ENCODE measurements around the gene DGCR6. TPM values are rescaled to one million over a fixed set of nuclear protein-coding genes. Genes with fewer than 3 reads are reported as not detected.
"Not testable (repeated sequence)": the region's sequence is repeated elsewhere in the genome, so short reads cannot be mapped to it uniquely, and the experiment has no call there.

DGCR6 gene
- total RNA-seq, 2 donors from 2014 or later = 2.9 to 4.3 TPM

- H3K4me3 ChIP-seq (ENCODE audit: low read length); H3K9me3 ChIP-seq (ENCODE audit: control insufficient read depth, low read length); H3K27ac Mint-ChIP-seq; H3K36me3 Mint-ChIP-seq (ENCODE audit: low read depth); H3K27me3 Mint-ChIP-seq (ENCODE audit: insufficient read depth); H3K4me1 Mint-ChIP-seq; DNase-seq; H3K27me3 ChIP-seq (ENCODE audit: control insufficient read depth, insufficient read depth, low read length, poor library complexity, severe bottlenecking); H3K4me1 ChIP-seq (ENCODE audit: control insufficient read depth, insufficient read depth, low read length); H3K9me3 Mint-ChIP-seq; H3K27ac ChIP-seq (ENCODE audit: low read depth, low read length); H3K4me3 Mint-ChIP-seq; H3K36me3 ChIP-seq (ENCODE audit: control insufficient read depth, insufficient read depth, low read length); H3K9ac ChIP-seq (ENCODE audit: extremely low read depth, low read length, poor library complexity, severe bottlenecking): not testable (repeated sequence)
- 92 to 100% methylated on average over 2 to 13 of the region's 18 CpGs for WGBS, 2 experiments (ENCODE audit: insufficient coverage in 1 of 2, insufficient read length in 1 of 2)
Measured at GRCh38 chr22:18957621-18958320, 51.7 kb downstream of the DGCR6 start.

DNA sequence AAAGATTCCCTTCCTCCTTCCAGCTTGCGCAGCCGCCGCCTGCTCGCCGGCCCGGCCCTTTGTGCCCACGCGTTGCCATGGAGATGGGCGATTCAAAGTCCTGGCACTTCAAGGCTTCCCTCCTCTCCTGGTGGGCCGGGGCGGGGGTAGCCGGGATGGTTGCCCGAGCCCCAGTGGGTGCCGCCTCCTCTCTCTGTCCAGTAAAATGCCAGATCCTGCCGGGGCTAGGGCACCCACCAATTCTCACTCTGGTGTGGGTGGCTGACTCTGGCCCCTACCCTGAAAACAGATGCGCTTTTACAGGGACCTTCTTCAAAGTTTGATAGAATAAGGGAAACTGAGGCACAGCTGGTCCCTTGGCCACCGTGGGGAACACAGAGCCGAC is 52.2 kb downstream of the DGCR6 start:
- H3K4me1 Mint-ChIP-seq, DNase-seq: not testable (repeated sequence)

DNA sequence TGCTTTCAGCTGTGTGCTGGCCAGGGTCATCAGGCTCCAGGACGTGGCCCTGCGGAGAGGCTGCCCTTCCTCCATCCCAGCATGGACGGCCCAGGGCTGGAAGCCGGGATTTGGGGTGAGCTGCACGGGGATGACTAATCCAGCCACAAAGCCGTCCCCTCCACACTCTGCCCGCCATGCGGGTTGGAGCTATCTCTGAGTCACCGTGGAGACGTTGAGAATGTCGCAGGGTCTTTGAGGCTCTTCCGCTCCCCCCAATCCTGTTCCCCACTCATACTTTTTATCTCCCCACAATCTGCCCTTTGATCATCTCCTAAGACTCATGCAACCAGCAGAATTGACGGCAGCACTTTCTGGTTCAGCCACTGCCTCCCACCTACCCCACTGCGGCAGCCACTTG is 52.6 kb downstream of the DGCR6 start:
- not testable (repeated sequence) for H3K27me3 Mint-ChIP-seq (ENCODE audit: insufficient read depth); H3K27ac Mint-ChIP-seq; DNase-seq; H3K4me1 Mint-ChIP-seq; H3K27ac ChIP-seq (ENCODE audit: low read depth, low read length); H3K36me3 ChIP-seq (ENCODE audit: control insufficient read depth, insufficient read depth, low read length); H3K36me3 Mint-ChIP-seq (ENCODE audit: low read depth); H3K9ac ChIP-seq (ENCODE audit: extremely low read depth, low read length, poor library complexity, severe bottlenecking); H3K9me3 Mint-ChIP-seq; H3K27me3 ChIP-seq (ENCODE audit: control insufficient read depth, insufficient read depth, low read length, poor library complexity, severe bottlenecking); H3K9me3 ChIP-seq (ENCODE audit: control insufficient read depth, low read length); H3K4me1 ChIP-seq (ENCODE audit: control insufficient read depth, insufficient read depth, low read length); H3K4me3 ChIP-seq (ENCODE audit: low read length); H3K4me3 Mint-ChIP-seq
- 86 to 87% methylated on average over 11 to 14 of the region's 14 CpGs for WGBS, 2 experiments (ENCODE audit: insufficient coverage in 1 of 2, insufficient read length in 1 of 2)

More for the DNA sequence above, 52.2 kb downstream of the DGCR6 start:
- H3K4me3 Mint-ChIP-seq; H3K9ac ChIP-seq (ENCODE audit: extremely low read depth, low read length, poor library complexity, severe bottlenecking); H3K36me3 ChIP-seq (ENCODE audit: control insufficient read depth, insufficient read depth, low read length); H3K27ac ChIP-seq (ENCODE audit: low read depth, low read length); H3K9me3 ChIP-seq (ENCODE audit: control insufficient read depth, low read length); H3K36me3 Mint-ChIP-seq (ENCODE audit: low read depth); H3K4me1 ChIP-seq (ENCODE audit: control insufficient read depth, insufficient read depth, low read length); H3K27me3 Mint-ChIP-seq (ENCODE audit: insufficient read depth); H3K9me3 Mint-ChIP-seq; H3K27ac Mint-ChIP-seq; H3K27me3 ChIP-seq (ENCODE audit: control insufficient read depth, insufficient read depth, low read length, poor library complexity, severe bottlenecking); H3K4me3 ChIP-seq (ENCODE audit: low read length): not testable (repeated sequence)
- WGBS, 2 experiments (ENCODE audit: insufficient coverage in 1 of 2, insufficient read length in 1 of 2) = 90 to 91% methylated on average over 5 to 18 of the region's 18 CpGs

GRCh38 chr22:18959266-18959665 is 53.1 kb downstream of the DGCR6 start:
- H3K27me3 ChIP-seq (ENCODE audit: control insufficient read depth, insufficient read depth, low read length, poor library complexity, severe bottlenecking); H3K36me3 ChIP-seq (ENCODE audit: control insufficient read depth, insufficient read depth, low read length); H3K36me3 Mint-ChIP-seq (ENCODE audit: low read depth); H3K9ac ChIP-seq (ENCODE audit: extremely low read depth, low read length, poor library complexity, severe bottlenecking); H3K27ac ChIP-seq (ENCODE audit: low read depth, low read length); H3K4me1 Mint-ChIP-seq; H3K4me1 ChIP-seq (ENCODE audit: control insufficient read depth, insufficient read depth, low read length); H3K27me3 Mint-ChIP-seq (ENCODE audit: insufficient read depth); DNase-seq; H3K9me3 Mint-ChIP-seq; H3K4me3 Mint-ChIP-seq; H3K9me3 ChIP-seq (ENCODE audit: control insufficient read depth, low read length); H3K27ac Mint-ChIP-seq; H3K4me3 ChIP-seq (ENCODE audit: low read length): not testable (repeated sequence)
- 98% methylated on average over 6 of the region's 6 CpGs; no CpG with 5 or more reads in 1 of the 2 experiments for WGBS, 2 experiments (ENCODE audit: insufficient coverage in 1 of 2, insufficient read length in 1 of 2)

DNA sequence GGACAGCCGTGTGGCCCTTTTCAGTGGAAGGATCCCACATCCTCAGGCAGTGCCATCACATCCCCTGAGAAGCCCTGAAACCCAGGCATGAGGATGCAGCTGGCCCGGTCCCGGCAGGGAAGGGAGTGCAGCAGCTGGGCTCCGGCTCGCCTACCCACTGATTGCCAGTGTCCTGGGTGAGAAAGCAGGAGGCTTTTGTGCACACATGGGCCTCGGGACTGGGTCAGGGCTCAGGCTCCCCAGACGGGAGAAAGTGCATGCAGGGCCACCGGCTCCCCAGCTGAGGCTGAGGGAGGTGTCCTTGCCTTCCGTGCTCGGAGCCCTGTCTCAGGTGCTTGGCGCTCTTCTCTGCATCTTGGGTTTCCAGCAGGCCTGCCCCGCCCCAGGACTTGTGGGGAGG is 53.6 kb downstream of the DGCR6 start:
- H3K27ac ChIP-seq (ENCODE audit: low read depth, low read length); H3K36me3 ChIP-seq (ENCODE audit: control insufficient read depth, insufficient read depth, low read length); H3K27me3 Mint-ChIP-seq (ENCODE audit: insufficient read depth); H3K4me3 ChIP-seq (ENCODE audit: low read length); H3K4me1 Mint-ChIP-seq; H3K4me3 Mint-ChIP-seq; DNase-seq; H3K9me3 ChIP-seq (ENCODE audit: control insufficient read depth, low read length); H3K36me3 Mint-ChIP-seq (ENCODE audit: low read depth); H3K9me3 Mint-ChIP-seq; H3K9ac ChIP-seq (ENCODE audit: extremely low read depth, low read length, poor library complexity, severe bottlenecking); H3K27me3 ChIP-seq (ENCODE audit: control insufficient read depth, insufficient read depth, low read length, poor library complexity, severe bottlenecking); H3K4me1 ChIP-seq (ENCODE audit: control insufficient read depth, insufficient read depth, low read length); H3K27ac Mint-ChIP-seq: not testable (repeated sequence)
- 84% methylated on average over 10 of the region's 12 CpGs; no CpG with 5 or more reads in 1 of the 2 experiments for WGBS, 2 experiments (ENCODE audit: insufficient coverage in 1 of 2, insufficient read length in 1 of 2)

GRCh38 chr22:18960166-18960820 is 54.2 kb downstream of the DGCR6 start:
- not testable (repeated sequence) for H3K36me3 ChIP-seq (ENCODE audit: control insufficient read depth, insufficient read depth, low read length); H3K27ac Mint-ChIP-seq; H3K36me3 Mint-ChIP-seq (ENCODE audit: low read depth); H3K27me3 Mint-ChIP-seq (ENCODE audit: insufficient read depth); H3K9me3 Mint-ChIP-seq; H3K4me3 Mint-ChIP-seq; H3K4me1 ChIP-seq (ENCODE audit: control insufficient read depth, insufficient read depth, low read length); H3K9ac ChIP-seq (ENCODE audit: extremely low read depth, low read length, poor library complexity, severe bottlenecking); H3K4me1 Mint-ChIP-seq; H3K4me3 ChIP-seq (ENCODE audit: low read length); DNase-seq; H3K9me3 ChIP-seq (ENCODE audit: control insufficient read depth, low read length); H3K27me3 ChIP-seq (ENCODE audit: control insufficient read depth, insufficient read depth, low read length, poor library complexity, severe bottlenecking); H3K27ac ChIP-seq (ENCODE audit: low read depth, low read length)
- WGBS, 2 experiments (ENCODE audit: insufficient coverage in 1 of 2, insufficient read length in 1 of 2) = 92% methylated on average over 10 of the region's 11 CpGs; no CpG with 5 or more reads in 1 of the 2 experiments

DNA sequence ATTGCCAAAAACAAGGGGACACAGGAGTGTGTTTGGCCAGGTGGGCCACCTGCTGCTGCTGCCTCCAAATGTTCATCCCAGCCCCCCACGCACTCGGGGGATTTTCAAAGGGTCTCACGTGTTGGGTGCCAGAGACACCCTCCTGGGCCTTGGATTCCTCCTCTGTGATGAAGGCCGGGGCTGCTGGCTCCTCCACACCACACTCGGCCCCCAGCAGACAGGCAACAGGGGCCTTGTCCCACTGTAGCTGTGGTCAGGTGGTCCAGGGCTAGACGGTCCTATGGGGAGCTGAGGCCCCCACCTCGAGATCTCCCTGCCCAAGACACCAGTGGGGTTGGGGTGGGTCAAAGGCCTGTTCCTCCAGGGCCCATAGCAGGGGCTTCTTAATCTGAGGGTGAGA is 55.1 kb downstream of the DGCR6 start:
- not testable (repeated sequence) for H3K27me3 Mint-ChIP-seq (ENCODE audit: insufficient read depth); H3K27ac Mint-ChIP-seq; H3K9ac ChIP-seq (ENCODE audit: extremely low read depth, low read length, poor library complexity, severe bottlenecking); H3K4me3 ChIP-seq (ENCODE audit: low read length); H3K27ac ChIP-seq (ENCODE audit: low read depth, low read length); H3K4me3 Mint-ChIP-seq; H3K36me3 Mint-ChIP-seq (ENCODE audit: low read depth); H3K36me3 ChIP-seq (ENCODE audit: control insufficient read depth, insufficient read depth, low read length); H3K9me3 Mint-ChIP-seq; H3K27me3 ChIP-seq (ENCODE audit: control insufficient read depth, insufficient read depth, low read length, poor library complexity, severe bottlenecking); DNase-seq; H3K4me1 Mint-ChIP-seq; H3K9me3 ChIP-seq (ENCODE audit: control insufficient read depth, low read length); H3K4me1 ChIP-seq (ENCODE audit: control insufficient read depth, insufficient read depth, low read length)
- WGBS, 2 experiments (ENCODE audit: insufficient coverage in 1 of 2, insufficient read length in 1 of 2) = 86% methylated on average over 7 of the region's 7 CpGs; no CpG with 5 or more reads in 1 of the 2 experiments

All from endodermal cell (in vitro differentiated cells).